ENCODE data around the gene GATA2.

Gene GATA2

DNA sequence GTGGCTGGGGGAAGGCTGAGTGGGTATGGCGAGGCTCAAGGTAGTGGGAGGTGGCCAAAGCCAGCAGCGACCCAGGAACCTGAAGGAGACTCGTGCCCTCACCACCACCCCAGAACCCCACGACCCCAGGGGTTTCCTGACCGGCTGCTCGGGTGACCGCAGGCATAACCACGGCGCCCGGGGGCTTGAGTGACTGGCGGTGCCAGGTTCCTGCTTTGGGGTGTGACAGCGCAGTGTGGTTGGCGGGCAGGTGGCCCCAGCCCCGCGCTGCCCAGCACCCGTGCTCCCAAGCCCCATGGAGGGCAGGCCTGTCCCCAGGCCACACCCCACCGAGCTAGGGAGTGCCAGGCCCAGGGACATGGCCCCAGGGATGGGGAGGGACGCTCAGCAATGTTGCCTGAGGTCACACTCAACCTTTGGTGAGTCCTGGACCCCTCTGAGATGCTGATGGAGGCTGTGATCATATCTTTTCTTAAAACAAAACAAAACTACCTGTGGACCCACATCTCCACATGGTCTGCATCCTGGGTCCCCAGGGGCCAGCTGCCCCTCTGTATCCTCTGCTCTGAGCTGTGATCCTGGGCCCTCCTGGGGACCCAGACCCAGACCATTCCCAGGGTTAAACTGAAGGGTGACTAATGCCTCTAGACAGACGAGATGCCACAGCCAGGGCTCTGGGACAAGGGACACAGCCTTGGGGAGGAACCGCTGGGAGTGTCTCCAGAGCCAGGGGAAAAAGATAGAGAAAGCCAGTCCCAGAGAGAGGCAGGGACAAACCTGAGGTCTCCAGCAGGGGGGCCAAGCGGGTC is 39.3 kb downstream of the GATA2 start:
- H3K36me3 ChIP-seq (ENCODE audit: low read depth) = no peaks in the 10 kb centered on the region
- TF ChIP-seq, protein P1, sequence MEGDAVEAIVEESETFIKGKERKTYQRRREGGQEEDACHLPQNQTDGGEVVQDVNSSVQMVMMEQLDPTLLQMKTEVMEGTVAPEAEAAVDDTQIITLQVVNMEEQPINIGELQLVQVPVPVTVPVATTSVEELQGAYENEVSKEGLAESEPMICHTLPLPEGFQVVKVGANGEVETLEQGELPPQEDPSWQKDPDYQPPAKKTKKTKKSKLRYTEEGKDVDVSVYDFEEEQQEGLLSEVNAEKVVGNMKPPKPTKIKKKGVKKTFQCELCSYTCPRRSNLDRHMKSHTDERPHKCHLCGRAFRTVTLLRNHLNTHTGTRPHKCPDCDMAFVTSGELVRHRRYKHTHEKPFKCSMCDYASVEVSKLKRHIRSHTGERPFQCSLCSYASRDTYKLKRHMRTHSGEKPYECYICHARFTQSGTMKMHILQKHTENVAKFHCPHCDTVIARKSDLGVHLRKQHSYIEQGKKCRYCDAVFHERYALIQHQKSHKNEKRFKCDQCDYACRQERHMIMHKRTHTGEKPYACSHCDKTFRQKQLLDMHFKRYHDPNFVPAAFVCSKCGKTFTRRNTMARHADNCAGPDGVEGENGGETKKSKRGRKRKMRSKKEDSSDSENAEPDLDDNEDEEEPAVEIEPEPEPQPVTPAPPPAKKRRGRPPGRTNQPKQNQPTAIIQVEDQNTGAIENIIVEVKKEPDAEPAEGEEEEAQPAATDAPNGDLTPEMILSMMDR (IDR thresholded peaks at IDR 0.05; ENCODE audit: poor library complexity, severe bottlenecking) = no peak
- no peaks in the 10 kb centered on the region for H3K4me1 ChIP-seq (ENCODE audit: insufficient read depth, poor library complexity, severe bottlenecking)
- H3K27ac ChIP-seq (ENCODE audit: poor library complexity, severe bottlenecking) = no peak overlapping the region
- DNase-seq (ENCODE audit: low spot score) = no peak
- ATAC-seq (ENCODE audit: low read depth) = no peak
- H3K4me3 ChIP-seq (ENCODE audit: severe bottlenecking) = no peak overlapping the region
- no peaks in the 10 kb centered on the region for H3K9me3 ChIP-seq (ENCODE audit: severe bottlenecking)
- H3K27me3 ChIP-seq (ENCODE audit: insufficient read depth, poor library complexity, severe bottlenecking) = no peaks in the 10 kb centered on the region

DNA sequence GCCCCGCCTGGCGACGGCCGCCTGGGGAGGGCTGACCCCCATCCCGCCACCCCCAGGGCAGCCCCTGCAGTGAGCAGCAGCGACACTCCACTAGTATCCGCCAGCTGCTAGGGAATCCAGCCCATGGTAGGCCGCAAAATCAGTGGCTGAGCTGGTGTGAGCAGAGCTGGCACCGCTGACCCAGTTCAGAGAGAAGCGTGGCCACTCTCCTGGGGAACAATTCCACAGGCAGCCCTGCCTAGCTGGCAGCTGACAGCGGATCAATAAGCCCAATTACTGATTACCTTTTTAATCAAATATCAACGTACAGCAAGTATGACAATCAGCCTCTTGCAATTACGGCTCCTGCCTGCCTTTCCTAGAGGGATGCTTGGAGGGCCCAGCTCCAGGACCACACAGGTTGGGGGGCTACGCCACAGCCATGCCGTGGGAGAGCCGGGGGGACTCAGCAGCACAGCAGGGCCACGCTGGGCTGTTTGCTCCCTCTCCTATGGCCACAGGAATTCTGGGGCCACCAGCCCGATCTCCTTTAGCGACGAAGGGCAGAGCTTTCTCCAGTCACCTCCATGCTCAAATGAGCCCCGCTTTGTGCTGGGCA is 40.2 kb downstream of the GATA2 start:
- no peak overlapping the region for H3K27ac ChIP-seq (ENCODE audit: poor library complexity, severe bottlenecking)
- no peaks in the 10 kb centered on the region for H3K27me3 ChIP-seq (ENCODE audit: insufficient read depth, poor library complexity, severe bottlenecking)
- no peaks in the 10 kb centered on the region for H3K36me3 ChIP-seq (ENCODE audit: low read depth)
- TF ChIP-seq, protein P1 (IDR thresholded peaks at IDR 0.05; ENCODE audit: poor library complexity, severe bottlenecking) = no peak
- no peak overlapping the region for H3K4me3 ChIP-seq (ENCODE audit: severe bottlenecking)
- H3K9me3 ChIP-seq (ENCODE audit: severe bottlenecking) = no peaks in the 10 kb centered on the region
- DNase-seq (ENCODE audit: low spot score) = no peak
- no peaks in the 10 kb centered on the region for H3K4me1 ChIP-seq (ENCODE audit: insufficient read depth, poor library complexity, severe bottlenecking)
- ATAC-seq (ENCODE audit: low read depth) = no peak

DNA sequence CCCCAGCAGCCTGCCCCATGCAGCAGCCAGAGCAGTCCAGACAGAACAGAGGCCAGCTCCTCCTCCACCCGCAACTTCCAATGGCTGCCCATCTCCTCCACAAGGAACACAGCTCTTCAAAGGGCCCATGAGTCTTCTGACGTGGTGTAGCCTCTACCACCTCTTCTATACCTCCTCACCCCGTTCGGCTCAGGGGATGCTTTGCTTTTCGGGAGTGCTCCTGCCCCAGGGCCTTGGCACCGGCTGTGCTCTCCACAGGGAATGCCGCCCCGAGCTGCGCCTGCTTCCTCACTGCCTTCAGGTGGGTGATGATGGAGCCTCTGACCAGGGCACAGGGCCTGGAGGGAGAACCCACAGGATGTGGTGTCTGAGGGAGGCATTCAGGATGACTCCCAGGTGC is 40.9 kb downstream of the GATA2 start:
- Histone ChIP-seq H3K36me3 (ENCODE audit: low read depth) (no peaks in the 10 kb centered on the region), H3K27me3 (ENCODE audit: insufficient read depth, poor library complexity, severe bottlenecking) (no peaks in the 10 kb centered on the region), H3K9me3 (ENCODE audit: severe bottlenecking) (no peaks in the 10 kb centered on the region), H3K4me3 (ENCODE audit: severe bottlenecking) (no peak overlapping the region), H3K4me1 (ENCODE audit: insufficient read depth, poor library complexity, severe bottlenecking) (no peaks in the 10 kb centered on the region), H3K27ac (ENCODE audit: poor library complexity, severe bottlenecking) (no peak overlapping the region)
- DNase-seq (ENCODE audit: low spot score) = no peak
- TF ChIP-seq, protein P1 (IDR thresholded peaks at IDR 0.05; ENCODE audit: poor library complexity, severe bottlenecking) = no peak
- ATAC-seq (ENCODE audit: low read depth) = no peak

DNA sequence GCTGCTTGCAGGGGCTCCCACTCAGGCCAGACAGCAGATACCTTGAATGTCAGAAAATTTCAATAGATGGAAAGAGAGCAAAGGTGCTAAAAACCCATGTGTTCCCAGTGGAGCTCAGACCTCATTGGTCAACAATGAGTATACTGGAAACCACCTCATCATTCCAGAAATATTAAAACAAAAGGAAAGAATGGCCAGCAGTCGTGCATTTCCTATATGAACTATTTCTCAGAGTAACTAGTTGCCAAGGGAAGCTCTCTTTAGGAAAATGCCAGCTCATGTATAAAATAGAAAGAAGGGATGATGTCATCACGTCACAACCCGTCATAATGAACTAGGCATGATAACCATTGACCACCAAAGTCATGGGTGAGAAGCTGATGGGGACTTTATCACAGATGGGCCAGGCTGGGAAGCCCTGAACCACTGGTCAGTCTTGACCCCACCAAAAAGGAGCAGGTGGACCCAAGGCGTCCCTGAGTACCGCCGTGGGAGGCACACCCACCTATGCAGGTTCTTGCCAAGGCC is 43.8 kb downstream of the GATA2 start:
- no peaks in the 10 kb centered on the region for H3K9me3 ChIP-seq (ENCODE audit: severe bottlenecking)
- TF ChIP-seq, protein P1 (IDR thresholded peaks at IDR 0.05; ENCODE audit: poor library complexity, severe bottlenecking) = no peak
- no peaks in the 10 kb centered on the region for H3K27me3 ChIP-seq (ENCODE audit: insufficient read depth, poor library complexity, severe bottlenecking)
- H3K27ac ChIP-seq (ENCODE audit: poor library complexity, severe bottlenecking) = no peak overlapping the region
- DNase-seq (ENCODE audit: low spot score) (no peak), ATAC-seq (ENCODE audit: low read depth) (no peak)
- no peaks in the 10 kb centered on the region for H3K4me1 ChIP-seq (ENCODE audit: insufficient read depth, poor library complexity, severe bottlenecking)
- no peak overlapping the region for H3K4me3 ChIP-seq (ENCODE audit: severe bottlenecking)
- no peaks in the 10 kb centered on the region for H3K36me3 ChIP-seq (ENCODE audit: low read depth)

DNA sequence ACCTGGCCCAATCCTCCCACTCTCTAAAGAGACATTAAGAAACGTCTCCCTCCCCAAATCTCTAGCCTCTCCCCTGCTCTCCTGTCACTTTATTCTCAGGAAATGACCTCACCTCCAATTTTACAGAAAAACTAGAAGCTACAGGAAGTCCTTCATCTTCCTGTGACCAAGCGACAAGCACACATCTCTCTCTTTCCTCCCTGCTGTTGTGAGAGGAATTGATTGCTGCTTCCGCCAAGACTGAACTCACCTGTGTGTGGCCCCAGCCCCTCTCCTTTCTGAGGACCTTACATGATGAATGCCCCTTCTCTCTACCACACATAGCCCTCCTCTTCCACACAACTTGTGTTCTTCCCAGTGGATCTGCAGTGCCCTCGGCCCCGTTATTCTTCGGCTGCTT is 44.5 kb downstream of the GATA2 start:
- Histone ChIP-seq H3K9me3 (ENCODE audit: severe bottlenecking) (no peaks in the 10 kb centered on the region), H3K4me3 (ENCODE audit: severe bottlenecking) (no peak overlapping the region), H3K4me1 (ENCODE audit: insufficient read depth, poor library complexity, severe bottlenecking) (no peaks in the 10 kb centered on the region), H3K27me3 (ENCODE audit: insufficient read depth, poor library complexity, severe bottlenecking) (no peaks in the 10 kb centered on the region), H3K36me3 (ENCODE audit: low read depth) (no peaks in the 10 kb centered on the region), H3K27ac (ENCODE audit: poor library complexity, severe bottlenecking) (no peak overlapping the region)
- TF ChIP-seq, protein P1 (IDR thresholded peaks at IDR 0.05; ENCODE audit: poor library complexity, severe bottlenecking) = no peak
- no peak for DNase-seq (ENCODE audit: low spot score)
- ATAC-seq (ENCODE audit: low read depth) = no peak

Measured in RWPE2 (cell line).